Activated CD8-positive, alpha-beta memory T cell treated with anti-CD3 and anti-CD28 coated beads for 4 hours (primary cell): ENCODE measurements around the gene KIAA1549.

Experiments used
- DNase-seq, 2 donors: peaks; one replicate each; pipeline ENCODE4 v3.0.0-alpha.2; 2020; ENCODE audit warnings: low read depth in 2 of 2

KIAA1549 gene

GRCh38 chr7:138975343-138976104 lies 5.7 kb downstream of the KIAA1549 start:
- DNase-seq = no peak

DNA sequence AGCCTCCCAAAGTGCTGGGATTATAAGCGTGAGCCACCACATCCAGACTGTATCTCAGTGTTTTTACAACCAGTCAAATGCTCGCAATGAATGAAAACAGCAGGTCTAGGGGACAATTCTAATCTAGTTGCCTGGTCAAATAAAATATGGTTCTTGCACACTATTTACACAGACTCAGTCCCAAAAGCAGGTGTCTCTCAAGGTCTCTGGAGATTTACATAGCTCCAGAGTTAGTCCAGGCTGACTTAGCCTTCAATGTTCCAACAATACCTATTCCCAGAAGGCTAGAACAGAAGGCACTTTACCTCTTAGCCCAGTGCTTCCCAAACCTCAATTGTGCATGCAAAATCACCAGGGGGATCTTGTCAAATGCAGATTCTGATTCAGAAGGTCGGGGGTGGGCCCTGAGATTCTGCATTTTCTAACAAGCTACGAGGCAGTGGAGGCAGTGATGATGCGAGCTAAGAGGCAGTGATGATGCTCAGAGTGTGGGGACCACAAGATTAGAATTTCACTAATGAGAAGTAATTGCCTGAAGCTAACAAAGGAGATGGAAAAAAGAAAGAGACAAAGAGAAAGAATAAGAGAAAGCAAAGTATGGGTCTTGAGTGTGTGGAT lies 6.4 kb downstream of the KIAA1549 start:
- DNase-seq = no peak

DNA sequence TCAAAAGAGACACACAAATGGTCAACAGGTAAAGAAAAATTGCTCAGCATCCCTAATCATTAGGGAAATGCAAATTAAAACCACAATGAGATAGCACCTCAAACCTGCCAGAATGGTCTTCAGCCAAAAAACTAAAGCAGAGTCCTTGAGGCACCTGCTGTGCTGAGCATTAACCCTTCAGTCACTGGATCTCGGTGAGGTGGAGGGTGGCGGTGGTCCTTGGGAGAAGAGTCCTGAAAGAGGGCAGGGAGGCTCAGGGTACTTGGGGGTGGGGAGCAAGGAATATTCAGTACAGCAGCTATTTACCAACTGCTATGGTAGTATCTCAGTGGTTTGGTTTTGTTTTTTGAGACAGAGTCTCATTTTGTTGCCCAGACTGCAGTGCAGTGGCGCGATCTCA lies 7.1 kb downstream of the KIAA1549 start:
- DNase-seq = no peak

DNA sequence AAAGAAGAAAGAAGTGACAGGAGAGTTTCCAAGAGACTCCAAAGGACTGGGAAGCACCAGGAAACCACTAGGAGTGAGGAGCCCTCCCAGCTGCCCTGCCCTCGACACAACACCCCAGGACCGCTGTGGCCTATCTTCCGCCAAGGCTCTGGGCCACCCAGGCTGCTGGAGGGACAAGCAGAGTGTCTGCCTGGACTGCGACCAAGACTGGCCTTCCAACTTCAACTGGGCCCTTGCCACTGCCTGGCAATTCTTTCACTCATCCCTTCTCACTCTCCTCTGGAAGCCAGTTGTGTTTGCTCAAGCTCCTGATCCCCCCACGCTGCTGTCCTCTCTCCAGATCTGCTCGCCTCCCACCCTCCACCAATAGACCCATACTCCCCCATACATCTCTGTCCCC lies 10.2 kb downstream of the KIAA1549 start:
- DNase-seq = no peak

DNA sequence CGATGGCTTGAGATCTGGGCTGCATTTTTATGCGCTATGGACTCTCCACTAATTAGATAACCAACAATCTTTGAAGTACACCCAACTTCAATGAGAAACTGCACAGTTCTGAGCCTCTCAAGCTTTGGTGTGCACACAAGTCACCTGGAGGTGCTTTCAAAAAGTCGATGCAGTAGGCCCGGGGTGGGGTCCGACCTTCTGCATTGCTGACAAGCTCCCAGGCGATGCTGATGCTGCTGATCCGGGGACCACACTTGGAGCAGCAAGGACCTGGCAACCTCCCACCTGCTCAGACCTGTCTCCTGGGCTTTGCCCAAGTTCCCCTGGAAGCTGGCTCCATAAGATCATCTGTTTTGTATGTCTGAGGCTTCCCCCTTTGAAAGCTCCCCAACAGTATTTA lies 10.7 kb downstream of the KIAA1549 start:
- DNase-seq = no peak

GRCh38 chr7:138967159-138967558 lies 14.0 kb downstream of the KIAA1549 start:
- DNase-seq = no peak

- DNase-seq = no peak
These were observed 16.4 kb downstream of the KIAA1549 start for GRCh38 chr7:138964624-138965436.

DNA sequence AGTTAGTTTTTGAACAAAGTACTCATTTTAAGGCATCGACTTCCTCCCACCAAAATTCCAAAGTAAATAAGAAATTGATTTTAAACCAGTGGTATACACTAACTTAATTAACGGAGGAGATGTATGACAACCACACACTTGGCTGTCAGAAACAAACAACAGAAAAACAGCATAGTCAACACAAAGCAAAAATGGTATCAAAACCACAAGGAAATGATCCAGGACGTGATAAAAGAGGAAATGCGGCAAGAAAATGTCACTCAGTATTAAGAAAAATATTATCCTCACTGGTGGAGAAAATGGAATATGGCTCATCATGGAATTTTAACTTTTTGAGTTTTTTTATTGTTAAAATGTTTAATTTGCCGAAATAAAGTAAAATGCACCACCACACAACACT lies 17.5 kb downstream of the KIAA1549 start:
- no peak for DNase-seq

DNA sequence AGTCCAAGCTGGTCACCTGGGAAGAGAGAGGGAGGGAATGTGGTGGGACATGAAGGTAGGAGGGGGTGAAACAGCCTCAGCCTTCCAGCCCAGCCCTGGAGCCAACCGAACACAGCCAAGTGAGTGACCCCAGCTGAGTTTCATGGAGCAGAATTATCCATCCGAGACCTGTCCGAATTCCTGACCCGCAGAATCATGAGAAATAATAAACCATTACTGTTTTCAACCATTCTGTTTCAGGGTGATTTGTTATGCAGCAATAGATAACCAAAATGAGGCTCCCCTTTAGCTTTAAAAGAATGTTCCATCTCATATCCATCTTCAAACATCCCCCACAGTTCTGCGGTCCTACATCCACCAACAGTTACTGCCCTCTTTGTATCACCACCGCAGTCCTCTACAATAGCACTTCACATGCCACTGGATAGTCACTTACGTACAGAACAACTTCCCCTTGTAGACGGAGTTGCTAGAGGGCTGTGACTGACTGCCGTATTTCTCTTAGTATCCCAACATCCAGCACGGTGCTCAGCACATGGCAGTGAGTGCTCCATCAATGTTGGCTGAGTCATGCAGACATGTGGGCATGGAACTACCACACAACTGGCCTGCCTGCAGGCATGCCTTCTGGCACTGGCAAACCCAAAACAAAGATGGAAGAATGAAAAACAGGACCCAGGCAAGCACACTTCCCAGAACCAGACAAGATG lies 18.5 kb downstream of the KIAA1549 start:
- no peak for DNase-seq

GRCh38 chr7:138961159-138961558 lies 20.0 kb downstream of the KIAA1549 start:
- no peak for DNase-seq

- DNase-seq = no peak
These were observed 22.7 kb downstream of the KIAA1549 start for GRCh38 chr7:138958391-138958956.

DNA sequence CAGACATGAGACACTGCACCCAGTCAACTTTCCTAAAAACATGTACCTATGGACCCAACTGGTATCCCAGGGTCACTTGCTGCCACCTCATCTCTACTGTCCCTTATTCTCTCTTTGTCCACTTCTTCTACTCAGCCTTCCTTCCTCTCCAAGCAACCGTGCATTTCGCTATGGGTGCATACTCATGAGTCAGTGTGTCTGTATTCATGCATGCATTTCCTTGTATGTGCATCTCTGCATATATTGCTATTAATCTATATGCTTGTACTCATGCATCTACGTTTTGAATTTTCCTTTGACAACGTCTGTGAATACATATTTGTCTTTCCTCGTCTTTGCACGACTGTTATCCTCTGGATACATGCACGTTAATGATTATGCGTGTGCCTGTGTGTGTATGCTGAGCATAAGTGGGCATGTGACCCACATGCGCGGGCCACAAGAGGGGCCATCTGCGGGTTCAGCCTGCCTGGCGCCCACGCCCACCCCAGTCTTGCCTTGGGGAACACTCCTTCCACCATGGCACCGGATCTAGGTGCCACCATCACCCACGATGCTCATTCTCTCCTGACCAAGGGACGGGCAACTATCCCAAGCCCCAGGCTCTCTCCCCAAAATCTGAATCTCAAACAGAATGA lies 23.3 kb downstream of the KIAA1549 start:
- no peak for DNase-seq

DNA sequence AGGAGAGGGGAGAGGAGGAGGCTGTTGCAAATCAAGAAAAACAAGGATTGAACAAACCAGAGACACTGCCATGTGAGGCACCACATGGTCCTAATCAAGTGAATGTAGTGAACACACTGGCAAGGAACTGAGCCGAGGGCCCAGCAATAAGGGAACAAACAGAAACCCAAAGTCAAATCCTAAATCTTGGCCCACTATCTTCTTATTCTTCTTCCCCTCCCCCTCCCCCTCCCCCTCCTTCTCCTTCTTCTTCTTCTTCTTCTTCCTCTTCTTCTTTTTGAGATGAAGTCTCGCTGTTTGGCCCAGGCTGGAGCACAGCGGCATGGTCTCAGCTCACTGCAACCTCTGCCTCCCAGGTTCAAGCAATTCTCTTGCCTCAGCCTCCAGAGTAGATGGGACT lies 24.0 kb downstream of the KIAA1549 start:
- no peak for DNase-seq

- no peak for DNase-seq
These were observed 26.4 kb downstream of the KIAA1549 start for GRCh38 chr7:138954545-138955475.

DNA sequence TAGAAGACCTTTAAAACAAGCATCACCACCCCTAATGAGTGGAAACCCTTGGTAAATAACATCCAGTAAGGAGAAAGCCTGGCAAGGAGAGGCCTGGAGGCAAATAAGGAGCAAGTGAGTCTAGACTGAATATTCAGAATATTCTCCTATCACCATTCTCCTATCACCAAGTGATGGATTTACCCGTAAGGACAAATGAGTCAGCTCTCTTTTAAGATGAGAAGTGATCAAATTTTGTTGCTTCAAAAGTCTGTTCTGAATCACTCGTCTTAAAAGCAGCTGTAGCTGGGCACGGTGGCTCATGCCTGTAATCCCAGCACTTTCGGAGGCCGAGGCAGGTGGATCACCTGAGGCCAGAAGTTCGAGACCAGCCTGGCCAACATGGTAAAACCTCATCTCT lies 28.4 kb downstream of the KIAA1549 start:
- no peak for DNase-seq

GRCh38 chr7:138951953-138952352 lies 29.2 kb downstream of the KIAA1549 start:
- DNase-seq = no peak

- no peak for DNase-seq
These were observed 31.6 kb downstream of the KIAA1549 start for GRCh38 chr7:138949421-138950088.

DNA sequence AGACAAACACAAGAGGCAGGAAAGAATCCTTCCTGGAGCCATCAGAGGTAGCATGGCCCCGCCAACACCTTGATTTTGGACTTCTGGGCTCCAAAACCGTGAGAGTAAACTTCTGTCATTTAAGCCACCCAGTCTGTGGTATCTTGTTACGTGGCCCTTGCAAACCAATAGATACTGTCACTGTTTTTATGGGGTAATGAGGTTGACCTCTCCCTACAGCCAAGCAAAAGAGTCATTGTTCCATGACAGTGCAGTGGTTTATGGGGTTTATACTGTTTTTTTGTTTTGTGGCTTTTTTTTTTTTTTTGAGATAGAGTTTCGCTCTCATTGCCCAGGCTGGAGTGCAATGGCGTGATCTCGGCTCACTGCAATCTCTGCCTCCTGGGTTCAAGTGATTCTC lies 32.8 kb downstream of the KIAA1549 start:
- no peak for DNase-seq

- no peak for DNase-seq
These were observed 35.4 kb downstream of the KIAA1549 start for GRCh38 chr7:138945821-138946220.

GRCh38 chr7:138945154-138945553 lies 36.0 kb downstream of the KIAA1549 start:
- DNase-seq = no peak
